T47D (cell line): ENCODE measurements around the gene NUDT8.

ENCODE experiments used
- DNase-seq, 2 experiments: peaks; one replicate each; pipeline versions ENCODE4 v3.0.0 to v3.0.0-alpha.2; 2011 to 2012; ENCODE audit warnings: low read depth in 1 of 2, low spot score in 1 of 2
- JUND ChIP-seq: IDR thresholded peaks from 2 replicates; pipeline ENCODE4 v1.6.1; 2012; ENCODE audit warnings: low read depth
- in situ Hi-C: cut with HindIII; loops from 2 replicates; pipeline ENCODE4 v1.10.0; 2016; ENCODE audit warnings: low sequenced_read_pairs, low pct_unique_long_range_greater_than_20kb

Gene NUDT8

GRCh38 chr11:67652965-67653845, 23.5 kb upstream of the NUDT8 start:
- TF ChIP-seq JUND: no peak
- in situ Hi-C loops: no loop called here
- DNase-seq: no peak

GRCh38 chr11:67651976-67652781, 22.4 kb upstream of the NUDT8 start:
- TF ChIP-seq JUND: no peak
- DNase-seq: no peak
- in situ Hi-C loops: no loop called here

GRCh38 chr11:67649634-67650510, 20.1 kb upstream of the NUDT8 start:
- in situ Hi-C loops: no loop called here
- no peak for TF ChIP-seq JUND
- DNase-seq: peak in 1 of 2 experiments; percentile 68

- no peak for DNase-seq
- in situ Hi-C loops: no loop called here
These were observed 19.3 kb upstream of the NUDT8 start for GRCh38 chr11:67648796-67649613.

GRCh38 chr11:67648140-67648795, 18.5 kb upstream of the NUDT8 start:
- DNase-seq: peak in 1 of 2 experiments; percentile 40
- TF ChIP-seq JUND: no peak
- in situ Hi-C loops: no loop called here

More at GRCh38 chr11:67648796-67649613, 19.3 kb upstream of the NUDT8 start:
- TF ChIP-seq JUND: no peak

- in situ Hi-C loops: no loop called here
- TF ChIP-seq JUND: no peak
- no peak for DNase-seq
These were observed 17.7 kb upstream of the NUDT8 start for GRCh38 chr11:67647471-67647870.

- TF ChIP-seq JUND: no peak
- in situ Hi-C loops: no loop called here
- no peak for DNase-seq
These were observed 17.0 kb upstream of the NUDT8 start for GRCh38 chr11:67646535-67647336.

GRCh38 chr11:67645521-67646461, 16.1 kb upstream of the NUDT8 start:
- TF ChIP-seq JUND: no peak
- DNase-seq: peak in 1 of 2 experiments; percentile 41
- in situ Hi-C loops: no loop called here
